HG03342 (cell line): ENCODE data around the gene PEX10.
A peak's percentile ranks its signal among the peaks of the same experiment; 100 is the strongest.

ENCODE experiments used
- ATAC-seq: cut with Tn5 transposase; IDR thresholded peaks from one replicate; pipeline ENCODE4 v1.9.1; 2021; ENCODE audit warnings: mild to moderate bottlenecking, moderate library complexity; ENCODE audit not compliant: unreplicated experiment

Gene PEX10

GRCh38 chr1:2389644-2390043, 22.7 kb downstream of the PEX10 start:
- ATAC-seq = no peak

- no peak for ATAC-seq
Observed at GRCh38 chr1:2388004-2388913, 24.1 kb downstream of the PEX10 start.

- ATAC-seq = no peak
Observed at GRCh38 chr1:2386636-2387611, 25.4 kb downstream of the PEX10 start.

GRCh38 chr1:2385606-2386280, 26.6 kb downstream of the PEX10 start:
- no peak for ATAC-seq

GRCh38 chr1:2384941-2385481, 27.4 kb downstream of the PEX10 start:
- no peak for ATAC-seq

GRCh38 chr1:2384130-2384860, 28.1 kb downstream of the PEX10 start:
- ATAC-seq = no peak

- ATAC-seq = no peak
Observed at GRCh38 chr1:2383576-2383975, 28.8 kb downstream of the PEX10 start.

GRCh38 chr1:2382621-2383361, 29.6 kb downstream of the PEX10 start:
- no peak for ATAC-seq

- peak; percentile 55 for ATAC-seq
Observed at GRCh38 chr1:2381741-2382620, 30.4 kb downstream of the PEX10 start.

GRCh38 chr1:2380816-2381591, 31.4 kb downstream of the PEX10 start:
- no peak for ATAC-seq

GRCh38 chr1:2379733-2380404, 32.5 kb downstream of the PEX10 start:
- no peak for ATAC-seq

- no peak for ATAC-seq
Observed at GRCh38 chr1:2378956-2379732, 33.2 kb downstream of the PEX10 start.

GRCh38 chr1:2378441-2378851, 33.9 kb downstream of the PEX10 start:
- ATAC-seq = no peak

- ATAC-seq = no peak
Observed at GRCh38 chr1:2377751-2378440, 34.5 kb downstream of the PEX10 start.

- ATAC-seq = no peak
Observed at GRCh38 chr1:2376931-2377672, 35.3 kb downstream of the PEX10 start.
